ENCODE data around the gene SSR4. TPM values are rescaled to one million over a fixed set of nuclear protein-coding genes. Genes with fewer than 3 reads are reported as not detected.

The SSR4 gene
- total RNA-seq, 1 donor from 2014 or later, result 331 TPM

- H3K9me3 ChIP-seq, result no peaks in the 10 kb centered on the region
- no peaks in the 10 kb centered on the region for H3K4me1 ChIP-seq
- no peak overlapping the region for H3K27ac ChIP-seq
- intact Hi-C loops (cut with DNase I), result no loop called here
- no peaks in the 10 kb centered on the region for H3K36me3 ChIP-seq
- H3K27me3 ChIP-seq, result no peaks in the 10 kb centered on the region
- no peak for DNase-seq (ENCODE audit: low spot score in 2 of 2)
- no peak for TF ChIP-seq CTCF (IDR thresholded peaks at IDR 0.05)
- no peak overlapping the region for H3K4me3 ChIP-seq
Measured at GRCh38 chrX:153821066-153821465, 26.6 kb downstream of the SSR4 start.

- Histone ChIP-seq H3K36me3 (no peaks in the 10 kb centered on the region), H3K9me3 (no peaks in the 10 kb centered on the region), H3K27ac (no peak overlapping the region), H3K27me3 (no peaks in the 10 kb centered on the region), H3K4me3 (no peak overlapping the region), H3K4me1 (no peaks in the 10 kb centered on the region)
- intact Hi-C loops (cut with DNase I), result no loop called here
- DNase-seq (ENCODE audit: low spot score in 2 of 2), result no peak
- no peak for TF ChIP-seq CTCF (IDR thresholded peaks at IDR 0.05)
Measured at GRCh38 chrX:153824348-153824747, 29.9 kb downstream of the SSR4 start.

GRCh38 chrX:153825042-153825441 is 30.6 kb downstream of the SSR4 start:
- intact Hi-C loops (cut with DNase I), result no loop called here
- Histone ChIP-seq H3K4me1 (peaks cover 0 to 4% of the 10 kb centered on the region in 2 donors), H3K9me3 (no peaks in the 10 kb centered on the region), H3K36me3 (no peaks in the 10 kb centered on the region), H3K27ac (no peak overlapping the region), H3K4me3 (no peak overlapping the region), H3K27me3 (no peaks in the 10 kb centered on the region)
- DNase-seq (ENCODE audit: low spot score in 2 of 2), result no peak
- no peak for TF ChIP-seq CTCF (IDR thresholded peaks at IDR 0.05)

- Histone ChIP-seq H3K9me3 (no peaks in the 10 kb centered on the region), H3K4me3 (no peak overlapping the region), H3K4me1 (peaks cover 0 to 4% of the 10 kb centered on the region in 2 donors), H3K27me3 (peaks cover 5% of the 10 kb centered on the region), H3K27ac (no peak overlapping the region), H3K36me3 (no peaks in the 10 kb centered on the region)
- TF ChIP-seq CTCF (IDR thresholded peaks at IDR 0.05), result no peak
- DNase-seq (ENCODE audit: low spot score in 2 of 2), result no peak
- intact Hi-C loops (cut with DNase I), result no loop called here
Measured at GRCh38 chrX:153827016-153827415, 32.5 kb downstream of the SSR4 start.

GRCh38 chrX:153827903-153828302 is 33.4 kb downstream of the SSR4 start:
- no peak for TF ChIP-seq CTCF (IDR thresholded peaks at IDR 0.05)

GRCh38 chrX:153828308-153828707 is 33.8 kb downstream of the SSR4 start:
- intact Hi-C loops (cut with DNase I), result no loop called here
- H3K9me3 ChIP-seq, result no peaks in the 10 kb centered on the region
- TF ChIP-seq CTCF (IDR thresholded peaks at IDR 0.05), result no peak
- H3K4me3 ChIP-seq, result peak overlapping the region; percentile 30 to 68
- H3K4me1 ChIP-seq, result peaks cover 0 to 4% of the 10 kb centered on the region in 2 donors
- no peak for DNase-seq (ENCODE audit: low spot score in 2 of 2)
- H3K27me3 ChIP-seq, result peaks cover 5% of the 10 kb centered on the region
- H3K36me3 ChIP-seq, result no peaks in the 10 kb centered on the region
- peak overlapping the region in 1 of 2 donors; percentile 51 for H3K27ac ChIP-seq

More at GRCh38 chrX:153827903-153828302, 33.4 kb downstream of the SSR4 start:
- no peak for DNase-seq (ENCODE audit: low spot score in 2 of 2)
- H3K9me3 ChIP-seq, result no peaks in the 10 kb centered on the region
- intact Hi-C loops (cut with DNase I), result no loop called here
- H3K4me1 ChIP-seq, result peaks cover 0 to 4% of the 10 kb centered on the region in 2 donors
- peak overlapping the region in 1 of 2 donors; percentile 68 for H3K4me3 ChIP-seq
- H3K27me3 ChIP-seq, result peaks cover 5% of the 10 kb centered on the region
- H3K36me3 ChIP-seq, result no peaks in the 10 kb centered on the region
- no peak overlapping the region for H3K27ac ChIP-seq

Measured in ascending aorta (tissue), 2 donors.